Tibial artery (tissue), 4 donors: ENCODE measurements around the gene PCSK1.

ENCODE experiments used
- DNase-seq, 2 donors: peaks; one replicate each; pipeline ENCODE4 v3.0.0-alpha.2; 2019
- H3K27ac ChIP-seq, 2 donors: fragments of 200-600 bp; sonication (generic) in 1 of 2; 1 replicate in 1 of 2; 2 replicates in 1 of 2; pipeline ENCODE4 v1.5.1; 2018 to 2019; ENCODE audit warnings: mild to moderate bottlenecking in 1 of 2
- H3K27me3 ChIP-seq, 2 donors: fragments of 200-600 bp; sonication (generic) in 1 of 2; one replicate each; pipeline versions ENCODE4 v1.5.1 to v1.6.0; 2016 to 2019
- H3K36me3 ChIP-seq, 3 donors: fragments of 200-600 bp; sonication (generic) in 2 of 3; one replicate each; pipeline ENCODE4 v1.5.1; 2016 to 2019; ENCODE audit warnings: mild to moderate bottlenecking in 2 of 3
- H3K4me1 ChIP-seq, 4 donors: fragments of 200-600 bp; sonication (generic) in 2 of 4; 1 replicate in 3 of 4; 2 replicates in 1 of 4; pipeline ENCODE4 v1.5.1; 2016 to 2019
- H3K4me3 ChIP-seq, 2 donors: fragments of 200-600 bp; sonication (generic) in 1 of 2; 1 replicate in 1 of 2; 2 replicates in 1 of 2; pipeline ENCODE4 v1.5.1; 2018 to 2019; ENCODE audit warnings: mild to moderate bottlenecking in 2 of 2
- H3K9me3 ChIP-seq, 3 donors: fragments of 200-600 bp; sonication (generic) in 1 of 3; one replicate each; pipeline ENCODE4 v1.5.1; 2016 to 2019
- intact Hi-C: fragments of 100-400 bp; cut with DNase I; formaldehyde crosslinking; loops from one replicate; pipeline ENCODE4 v1.15.0; 2023; ENCODE audit warnings: low total_unique reads
- TF ChIP-seq, protein P1 (sequence below), 2 experiments: fragments of 200-600 bp in 1 of 2; fragments of 450-650 bp in 1 of 2; IDR thresholded peaks; one replicate each; pipeline ENCODE4 v1.5.1; 2017 to 2019; ENCODE audit warnings: antibody characterized with exemption in 2 of 2, mild to moderate bottlenecking in 1 of 2, moderate library complexity in 1 of 2

Gene PCSK1

GRCh38 chr5:96474073-96474472 lies 41.0 kb upstream of the PCSK1 start:
- Histone ChIP-seq H3K4me3 (no peak overlapping the region), H3K27ac (no peak overlapping the region), H3K36me3 (no peaks in the 10 kb centered on the region), H3K27me3 (no peaks in the 10 kb centered on the region), H3K9me3 (no peaks in the 10 kb centered on the region), H3K4me1 (no peaks in the 10 kb centered on the region)
- TF ChIP-seq, protein P1, sequence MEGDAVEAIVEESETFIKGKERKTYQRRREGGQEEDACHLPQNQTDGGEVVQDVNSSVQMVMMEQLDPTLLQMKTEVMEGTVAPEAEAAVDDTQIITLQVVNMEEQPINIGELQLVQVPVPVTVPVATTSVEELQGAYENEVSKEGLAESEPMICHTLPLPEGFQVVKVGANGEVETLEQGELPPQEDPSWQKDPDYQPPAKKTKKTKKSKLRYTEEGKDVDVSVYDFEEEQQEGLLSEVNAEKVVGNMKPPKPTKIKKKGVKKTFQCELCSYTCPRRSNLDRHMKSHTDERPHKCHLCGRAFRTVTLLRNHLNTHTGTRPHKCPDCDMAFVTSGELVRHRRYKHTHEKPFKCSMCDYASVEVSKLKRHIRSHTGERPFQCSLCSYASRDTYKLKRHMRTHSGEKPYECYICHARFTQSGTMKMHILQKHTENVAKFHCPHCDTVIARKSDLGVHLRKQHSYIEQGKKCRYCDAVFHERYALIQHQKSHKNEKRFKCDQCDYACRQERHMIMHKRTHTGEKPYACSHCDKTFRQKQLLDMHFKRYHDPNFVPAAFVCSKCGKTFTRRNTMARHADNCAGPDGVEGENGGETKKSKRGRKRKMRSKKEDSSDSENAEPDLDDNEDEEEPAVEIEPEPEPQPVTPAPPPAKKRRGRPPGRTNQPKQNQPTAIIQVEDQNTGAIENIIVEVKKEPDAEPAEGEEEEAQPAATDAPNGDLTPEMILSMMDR (IDR thresholded peaks at IDR 0.05) = no peak
- intact Hi-C loops = no loop called here
- DNase-seq = peak in 1 of 2 donors; percentile 52

DNA sequence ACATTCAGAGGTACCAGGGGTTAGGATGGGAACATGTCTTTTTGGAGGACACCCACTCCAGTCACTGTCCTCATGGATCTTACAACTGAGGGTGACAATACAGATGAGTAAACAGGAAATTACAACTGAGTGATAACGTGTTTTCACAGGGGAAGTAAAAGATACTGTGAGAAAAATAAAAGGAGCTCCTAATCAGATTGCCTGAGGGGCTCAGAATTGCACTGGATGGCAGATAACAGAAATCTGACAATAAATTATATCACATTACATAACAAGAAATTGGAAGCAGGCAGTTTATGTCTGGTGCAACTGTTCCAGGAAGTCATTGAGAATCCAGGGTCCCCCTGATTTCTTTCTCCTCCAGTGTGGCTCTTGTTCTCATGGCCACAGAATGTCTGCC lies 40.1 kb upstream of the PCSK1 start:
- H3K4me3 ChIP-seq = no peak overlapping the region
- DNase-seq = no peak
- H3K36me3 ChIP-seq = no peaks in the 10 kb centered on the region
- intact Hi-C loops = no loop called here
- no peaks in the 10 kb centered on the region for H3K9me3 ChIP-seq
- H3K27ac ChIP-seq = no peak overlapping the region
- TF ChIP-seq, protein P1 (IDR thresholded peaks at IDR 0.05) = no peak
- H3K27me3 ChIP-seq = no peaks in the 10 kb centered on the region
- H3K4me1 ChIP-seq = no peaks in the 10 kb centered on the region

GRCh38 chr5:96470785-96471184 lies 37.7 kb upstream of the PCSK1 start:
- H3K4me1 ChIP-seq = no peaks in the 10 kb centered on the region
- no peaks in the 10 kb centered on the region for H3K9me3 ChIP-seq
- H3K36me3 ChIP-seq = no peaks in the 10 kb centered on the region
- H3K4me3 ChIP-seq = no peak overlapping the region
- no peaks in the 10 kb centered on the region for H3K27me3 ChIP-seq
- DNase-seq = no peak
- no peak overlapping the region for H3K27ac ChIP-seq
- intact Hi-C loops = no loop called here
- TF ChIP-seq, protein P1 (IDR thresholded peaks at IDR 0.05) = no peak

GRCh38 chr5:96468956-96469355 lies 35.9 kb upstream of the PCSK1 start:
- no peaks in the 10 kb centered on the region for H3K36me3 ChIP-seq
- no peaks in the 10 kb centered on the region for H3K27me3 ChIP-seq
- intact Hi-C loops = no loop called here
- no peaks in the 10 kb centered on the region for H3K4me1 ChIP-seq
- no peak for DNase-seq
- H3K9me3 ChIP-seq = no peaks in the 10 kb centered on the region
- TF ChIP-seq, protein P1 (IDR thresholded peaks at IDR 0.05) = no peak
- no peak overlapping the region for H3K27ac ChIP-seq
- H3K4me3 ChIP-seq = no peak overlapping the region

DNA sequence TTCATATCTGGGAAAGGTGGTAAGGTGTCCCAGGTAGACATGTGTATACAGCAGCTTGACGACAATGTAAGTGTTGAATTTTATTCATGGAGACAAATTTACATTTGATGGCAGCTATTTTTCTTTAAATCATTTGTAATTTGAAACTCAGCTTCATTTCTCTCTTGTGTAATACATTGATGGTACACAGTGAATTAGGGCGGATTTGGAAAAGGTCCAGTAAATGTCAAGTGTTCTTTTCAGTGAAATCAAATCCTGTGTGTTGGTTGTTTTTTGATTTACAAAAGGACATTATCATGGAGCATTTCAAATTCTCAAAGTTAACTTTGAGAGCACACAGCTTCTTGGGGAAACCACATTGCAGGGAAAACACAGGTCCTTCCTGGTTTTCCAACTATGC lies 30.0 kb upstream of the PCSK1 start:
- no peak overlapping the region for H3K4me3 ChIP-seq
- TF ChIP-seq, protein P1 (IDR thresholded peaks at IDR 0.05) = no peak
- intact Hi-C loops = no loop called here
- no peaks in the 10 kb centered on the region for H3K27me3 ChIP-seq
- DNase-seq = no peak
- H3K27ac ChIP-seq = no peak overlapping the region
- H3K36me3 ChIP-seq = no peaks in the 10 kb centered on the region
- no peaks in the 10 kb centered on the region for H3K4me1 ChIP-seq
- H3K9me3 ChIP-seq = no peaks in the 10 kb centered on the region
